GM18861 (cell line): ENCODE results near the gene C7orf33.
A peak's percentile ranks its signal among the peaks of the same experiment; 100 is the strongest.
"Not testable (repeated sequence)": the region's sequence is repeated elsewhere in the genome, so short reads cannot be mapped to it uniquely, and the experiment has no call there.

Experiments
- ATAC-seq: cut with Tn5 transposase; IDR thresholded peaks from one replicate; pipeline ENCODE4 v1.9.1; 2021; ENCODE audit not compliant: unreplicated experiment

C7orf33 gene, protein sequence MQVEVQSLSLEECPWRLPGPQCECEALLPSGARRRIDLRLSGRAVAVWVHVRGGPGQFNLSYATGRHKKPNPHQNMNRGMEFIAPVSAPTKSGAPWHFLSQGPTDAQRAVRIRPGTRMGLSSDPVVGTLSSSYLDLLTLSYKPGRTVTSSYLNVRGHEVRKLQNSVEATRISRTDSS

DNA sequence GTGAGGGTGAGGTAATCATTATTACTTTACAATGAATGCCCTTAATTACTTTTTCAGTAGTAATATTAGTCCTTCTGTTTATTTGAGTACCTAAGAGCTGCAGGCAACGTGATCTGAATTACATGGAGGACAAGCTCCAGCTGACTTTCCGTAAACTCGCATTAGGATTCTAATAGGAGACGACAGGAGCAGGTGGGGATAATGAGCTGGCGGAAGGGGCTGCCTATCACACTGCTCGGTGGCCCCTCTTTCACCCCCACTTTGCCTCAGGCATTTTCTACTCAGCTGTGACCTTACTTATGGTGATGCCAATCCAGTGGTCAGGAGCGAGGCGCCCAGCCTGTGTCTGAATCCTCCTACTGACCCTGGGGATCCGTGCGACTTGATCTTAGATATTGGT is at the start of gene C7orf33:
Gene C7orf33 (plus strand): TSS at position 296 of the 400 bp plus-strand sequence. CDS start 160 bp downstream, outside the sequence.
- ATAC-seq, result no peak

DNA sequence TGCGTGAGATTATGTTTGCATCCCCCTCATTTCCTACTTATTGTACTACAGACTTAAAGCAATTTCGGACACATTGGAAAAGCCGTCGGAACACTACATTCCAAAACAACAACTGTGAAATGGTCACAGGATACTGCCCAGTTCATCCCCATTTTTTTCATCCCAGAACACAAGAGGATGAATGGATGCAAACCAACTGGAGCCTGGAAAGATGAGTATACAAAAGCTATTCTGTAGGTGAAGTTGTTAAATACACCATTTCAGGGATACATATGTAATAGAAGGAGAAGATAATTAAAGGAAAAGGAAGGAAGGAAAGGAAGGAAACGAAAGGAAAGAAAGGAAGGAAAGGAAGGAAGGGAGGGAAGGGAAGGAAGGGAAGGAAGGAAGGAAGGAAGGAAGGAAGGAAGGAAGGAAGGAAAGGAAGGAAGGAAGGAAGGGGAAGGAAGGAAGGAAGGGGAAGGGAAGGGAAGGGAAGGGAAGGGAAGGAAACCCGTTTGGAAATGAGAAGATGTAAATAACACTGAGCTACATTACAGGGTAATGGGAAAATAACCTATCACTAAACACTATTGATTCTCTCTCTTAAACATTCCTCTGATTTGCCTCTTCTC is 48.6 kb upstream of the C7orf33 start:
- ATAC-seq, result no peak

DNA sequence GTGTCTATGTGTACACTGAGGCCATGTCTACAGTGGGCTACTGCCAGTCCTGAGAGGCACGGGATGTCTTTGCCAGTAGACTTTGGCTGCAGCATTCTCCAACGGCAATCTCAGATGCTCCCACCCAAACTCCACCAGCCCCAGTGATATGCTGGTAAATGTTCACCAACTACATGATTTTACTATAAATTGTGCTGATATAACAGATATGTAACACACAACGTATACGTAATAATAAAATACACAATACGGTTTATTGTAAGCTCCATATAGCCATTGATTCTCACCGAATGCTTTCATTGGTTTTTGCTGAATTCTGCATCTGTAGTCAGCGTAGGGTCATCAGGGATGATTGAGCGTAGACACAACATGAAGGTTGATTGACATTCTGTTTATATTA is 47.3 kb upstream of the C7orf33 start:
- ATAC-seq, result no peak

DNA sequence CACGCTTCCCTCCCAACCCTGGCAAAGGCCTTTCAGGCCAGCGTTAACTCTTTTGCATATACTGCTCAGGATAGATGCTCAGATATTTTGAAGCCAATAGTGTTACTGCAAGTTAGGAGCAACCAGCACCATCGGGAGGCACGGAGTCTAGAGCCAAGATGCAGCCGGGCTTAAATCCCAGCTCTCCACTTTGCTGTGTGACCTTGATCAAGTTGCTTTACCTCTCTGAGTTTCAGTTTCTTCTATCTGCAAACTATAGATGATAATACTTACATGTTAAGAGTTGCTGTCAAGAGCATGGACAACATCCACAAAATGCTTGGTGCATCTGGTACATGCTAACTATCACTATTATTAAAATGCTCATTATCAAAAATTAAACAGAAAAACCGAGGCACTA is 45.4 kb upstream of the C7orf33 start:
- ATAC-seq, result no peak

DNA sequence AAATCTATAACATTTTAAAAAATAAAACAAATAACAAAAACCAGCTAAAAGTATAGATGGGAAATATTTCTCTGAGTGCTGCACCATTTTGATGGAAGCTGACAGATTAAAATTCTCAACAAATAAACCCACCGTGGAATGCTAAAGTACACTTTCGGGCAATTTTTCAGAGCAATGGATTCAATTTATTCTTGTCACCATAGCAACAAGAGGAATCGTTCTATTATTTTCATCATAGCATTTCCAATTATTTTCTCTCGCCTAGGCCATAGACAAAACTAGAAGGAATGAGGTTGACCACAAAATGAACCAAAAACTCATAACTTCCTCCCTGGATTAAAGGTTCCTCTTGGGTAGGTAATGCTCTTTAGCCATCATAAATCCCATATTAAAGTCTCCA is 44.6 kb upstream of the C7orf33 start:
- no peak for ATAC-seq

DNA sequence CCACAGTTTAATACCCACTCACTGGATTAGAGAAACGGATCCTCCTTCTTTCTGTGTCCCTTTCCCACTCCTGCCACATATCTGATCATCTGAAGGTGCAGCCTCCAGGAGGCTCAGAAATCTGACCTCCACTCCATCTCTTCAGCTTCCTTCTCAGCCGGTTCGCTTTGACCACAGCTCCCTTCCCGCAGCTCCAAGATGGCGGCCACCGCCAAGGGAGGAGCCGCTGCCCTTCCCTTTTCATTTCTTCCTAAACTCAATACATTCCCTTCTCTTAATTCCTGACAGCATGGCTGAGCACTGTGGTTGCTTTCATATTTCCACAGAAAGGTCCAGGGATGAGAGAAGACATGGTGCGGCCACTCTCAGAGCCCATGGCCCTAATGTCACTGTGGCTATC is 43.7 kb upstream of the C7orf33 start:
- no peak for ATAC-seq

DNA sequence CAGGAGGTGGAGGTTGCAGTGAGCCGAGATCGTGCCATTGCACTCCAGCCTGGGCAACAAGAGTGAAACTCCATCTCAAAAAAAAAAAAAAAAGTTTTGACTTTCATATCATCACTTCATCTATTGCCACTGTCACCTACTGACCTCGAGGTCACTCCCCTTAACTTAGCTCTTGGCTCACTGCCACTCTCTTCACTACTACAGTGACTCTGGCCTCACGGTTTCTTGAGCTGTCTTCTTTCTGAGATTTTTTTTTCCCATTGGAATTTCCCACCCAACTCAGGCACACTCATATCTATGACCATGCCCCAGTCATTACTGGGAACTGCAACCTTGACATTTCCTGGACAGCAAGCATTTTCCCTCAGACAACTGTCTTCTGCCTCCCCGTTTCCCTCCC is 42.6 kb upstream of the C7orf33 start:
- ATAC-seq, result no peak

DNA sequence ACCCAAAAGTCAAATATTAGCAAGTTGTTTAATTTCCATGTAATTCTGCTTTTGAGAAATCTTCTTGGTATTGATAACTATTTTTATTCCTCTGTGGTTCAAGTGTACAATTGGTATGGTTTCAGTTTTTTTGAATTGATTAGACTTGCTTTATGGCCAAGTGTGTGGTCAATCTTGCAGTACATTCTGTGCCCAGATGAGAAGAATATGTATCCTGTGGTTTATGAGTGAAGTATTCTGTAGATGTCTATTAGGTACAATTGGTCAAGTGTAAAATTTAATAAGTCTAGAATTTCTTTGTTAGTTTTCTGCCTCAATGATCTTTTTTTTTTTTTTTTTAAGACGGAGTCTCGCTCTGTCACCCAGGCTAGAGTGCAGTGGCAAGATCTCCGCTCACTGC is 36.6 kb upstream of the C7orf33 start:
- peak; percentile 85 for ATAC-seq

DNA sequence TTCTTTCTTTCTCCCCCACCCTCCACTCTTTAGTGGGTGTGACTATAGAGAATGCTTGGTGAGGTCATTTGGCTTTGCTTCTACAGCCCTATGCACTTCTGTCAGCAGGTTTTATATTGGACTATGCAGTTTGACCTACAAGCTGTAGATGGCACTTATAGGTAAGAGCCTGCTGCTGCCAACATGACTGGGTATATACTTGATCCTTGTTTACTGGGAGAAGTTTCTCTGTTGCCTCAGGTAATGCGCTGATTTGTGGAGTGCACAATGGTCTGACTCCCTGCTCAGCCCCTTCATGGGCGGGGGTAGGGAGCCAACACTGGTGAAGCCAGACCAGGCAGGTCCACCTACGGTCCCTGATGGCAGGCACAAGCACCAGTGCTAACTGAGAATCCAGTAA is 33.7 kb upstream of the C7orf33 start:
- no peak for ATAC-seq

DNA sequence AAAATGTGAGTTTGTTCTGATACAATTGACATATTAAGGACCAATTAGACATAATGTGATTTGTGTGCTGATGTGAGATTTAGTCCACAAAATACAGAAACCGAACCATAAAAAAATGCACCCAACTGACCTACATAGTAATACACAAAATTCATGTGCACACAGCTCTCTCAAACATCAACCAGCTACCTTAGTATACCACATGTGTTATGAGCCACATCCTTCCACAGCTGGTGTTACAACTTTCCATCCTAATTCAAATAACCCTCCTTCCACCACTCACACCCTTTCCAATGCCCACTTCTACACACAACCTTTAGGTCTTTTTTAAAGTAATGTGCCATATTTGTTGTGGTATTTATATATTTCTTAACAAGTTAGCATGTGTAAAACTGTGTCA is 31.7 kb upstream of the C7orf33 start:
- no peak for ATAC-seq

DNA sequence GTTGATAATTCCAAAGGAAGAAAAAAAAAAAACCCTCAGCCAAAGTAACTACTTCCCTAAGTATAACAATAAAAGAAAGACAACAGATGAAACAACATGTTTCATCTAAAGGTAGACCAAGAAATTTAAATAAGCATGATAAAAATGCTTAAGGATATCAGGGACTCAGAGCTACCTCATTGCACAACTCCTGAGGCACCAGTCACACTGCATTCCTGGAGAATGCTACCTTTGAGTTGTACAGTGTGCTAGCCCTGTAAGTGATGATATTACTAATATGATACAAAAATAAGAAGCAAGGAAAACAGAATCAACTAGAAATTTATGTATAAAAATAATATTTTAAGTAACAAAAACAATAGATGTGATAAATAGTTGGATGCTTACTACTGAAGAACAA is 29.5 kb upstream of the C7orf33 start:
- ATAC-seq, result no peak

DNA sequence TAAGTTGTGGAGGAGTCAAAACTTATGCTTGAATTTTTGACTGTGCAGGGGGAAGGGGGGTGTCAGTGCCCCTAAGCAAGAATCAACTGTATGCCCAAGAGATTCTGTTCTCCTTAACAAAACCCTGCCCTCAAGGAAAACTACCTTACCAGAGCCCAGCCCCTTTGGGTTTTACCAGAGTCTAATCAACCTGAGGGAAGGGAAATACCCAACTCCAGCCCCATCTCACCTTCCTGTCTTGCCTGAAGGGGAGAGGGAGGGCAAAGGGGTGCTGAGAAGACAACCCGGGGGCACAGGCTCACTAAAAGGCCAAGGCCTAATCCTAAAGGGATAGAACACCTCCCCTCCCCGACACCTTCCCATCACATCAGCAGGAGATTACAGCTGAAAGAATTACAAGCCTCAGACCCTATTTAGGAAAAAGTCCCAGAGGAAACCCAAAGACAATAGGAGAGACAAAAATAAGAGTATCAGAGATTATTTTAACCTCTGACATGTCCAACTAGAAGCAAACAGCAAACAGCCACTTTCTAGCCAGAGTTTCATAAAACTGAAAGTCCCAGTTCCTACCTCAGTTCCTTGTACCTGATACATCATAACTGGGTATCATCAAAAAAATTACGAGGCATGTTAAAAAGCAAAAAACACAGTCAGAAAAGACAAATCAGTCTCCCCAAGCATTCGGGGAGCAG is 26.8 kb upstream of the C7orf33 start:
- no peak for ATAC-seq

DNA sequence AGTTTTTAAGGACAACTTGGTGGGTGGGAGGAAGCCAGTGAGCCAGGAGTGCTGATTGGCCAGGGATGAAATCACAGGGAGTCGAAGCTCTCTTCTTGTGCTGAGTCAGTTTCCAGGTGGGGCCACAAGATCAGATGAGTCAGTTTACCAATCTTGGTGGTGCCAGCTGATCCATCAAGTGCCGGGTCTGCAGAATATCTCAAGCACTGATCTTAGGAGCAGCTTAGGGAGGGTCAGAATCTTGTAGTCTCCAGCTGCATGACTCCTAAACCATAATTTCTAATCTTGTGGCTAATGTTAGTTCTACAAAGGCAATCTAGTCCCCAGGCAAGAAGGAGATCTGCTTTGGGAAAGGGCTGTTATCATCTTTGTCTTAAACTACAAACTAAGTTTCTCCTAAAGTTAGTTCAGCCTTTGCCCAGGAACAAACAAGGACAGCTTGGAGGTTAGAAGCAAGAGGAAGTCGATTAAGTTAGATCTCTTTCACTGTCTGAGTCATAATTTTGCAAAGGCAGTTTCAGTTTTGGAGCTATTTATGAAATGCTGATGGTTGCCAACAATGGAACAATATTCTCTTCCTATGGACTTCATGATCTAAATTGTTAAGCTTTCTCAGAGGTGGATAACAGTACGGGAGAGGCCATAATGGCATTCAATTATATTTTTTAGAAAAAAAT is 26.2 kb upstream of the C7orf33 start:
- ATAC-seq, result peak; percentile 94

DNA sequence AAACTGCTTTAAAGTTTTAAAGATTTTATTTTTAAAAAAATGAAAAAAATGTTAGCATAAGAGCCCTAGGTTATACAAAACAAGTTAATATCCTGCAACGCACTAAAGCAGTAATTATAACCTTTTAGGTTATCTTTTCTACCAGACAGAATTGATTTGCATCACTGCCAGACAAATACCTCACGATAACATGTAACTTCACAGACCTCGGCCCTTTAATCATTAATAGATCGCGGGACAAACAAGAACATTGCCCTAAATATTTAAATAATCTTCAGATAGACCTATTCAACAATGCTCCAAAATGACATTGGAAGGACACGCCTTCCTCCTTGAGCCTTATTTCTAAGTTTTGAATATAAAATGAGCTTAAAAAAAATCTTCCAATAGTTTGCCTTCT is 23.8 kb upstream of the C7orf33 start:
- no peak for ATAC-seq

DNA sequence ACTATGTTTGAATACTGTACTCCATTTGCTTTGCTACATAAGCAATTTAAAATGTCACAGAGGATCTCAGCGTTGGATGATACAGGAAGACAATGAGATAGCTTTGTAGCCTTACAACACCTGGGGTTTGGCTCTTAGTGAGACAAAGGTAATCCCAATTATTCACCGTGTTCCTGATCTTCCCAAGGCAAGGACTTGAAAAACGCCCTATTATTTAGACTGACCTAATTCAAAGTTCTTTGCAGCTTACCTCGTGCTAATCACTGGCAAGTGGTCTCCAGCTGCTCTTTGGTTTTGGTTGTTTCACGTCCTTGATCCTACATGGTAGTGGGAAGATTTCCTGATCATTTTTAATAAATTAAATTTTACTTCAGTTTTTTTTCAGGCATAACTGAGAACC is 23.0 kb upstream of the C7orf33 start:
- no peak for ATAC-seq

DNA sequence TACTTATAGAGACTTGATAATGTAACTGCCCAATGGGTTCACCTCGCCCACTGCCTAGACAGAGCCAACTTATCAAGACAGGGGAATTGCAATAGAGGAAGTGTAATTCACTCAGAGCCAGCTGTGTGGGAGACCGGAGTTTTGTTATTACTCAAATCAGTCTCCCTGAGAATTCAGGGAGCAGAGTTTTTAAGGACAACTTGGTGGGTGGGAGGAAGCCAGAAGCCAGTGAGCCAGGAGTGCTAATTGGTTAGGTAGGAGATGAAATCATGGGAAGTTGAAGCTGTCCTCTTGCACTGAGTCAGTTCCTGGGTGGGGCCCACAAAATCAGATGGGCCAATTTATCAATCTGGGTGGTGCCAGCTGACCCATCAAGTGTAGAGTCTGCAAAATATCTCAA is 20.1 kb upstream of the C7orf33 start:
- ATAC-seq, result no peak

DNA sequence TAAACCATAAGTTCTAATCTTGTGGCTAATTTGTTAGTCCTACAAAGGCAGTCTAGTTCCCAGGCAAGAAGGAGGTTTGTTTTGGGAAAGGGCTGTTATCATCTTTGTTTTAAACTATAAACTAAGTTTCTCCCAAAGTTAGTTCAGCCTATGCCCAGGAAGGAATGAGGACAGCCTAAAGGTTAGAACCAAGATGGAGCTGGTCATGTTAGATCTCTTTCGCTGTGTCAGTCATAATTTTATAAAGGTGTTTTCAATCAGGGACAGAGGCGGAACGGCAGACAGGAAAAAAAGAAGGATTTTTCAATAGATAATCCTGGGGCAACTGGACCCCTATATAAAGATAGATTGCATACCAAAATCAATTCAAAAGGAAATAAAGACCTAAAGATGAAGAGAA is 19.6 kb upstream of the C7orf33 start:
- ATAC-seq, result not testable (repeated sequence)

DNA sequence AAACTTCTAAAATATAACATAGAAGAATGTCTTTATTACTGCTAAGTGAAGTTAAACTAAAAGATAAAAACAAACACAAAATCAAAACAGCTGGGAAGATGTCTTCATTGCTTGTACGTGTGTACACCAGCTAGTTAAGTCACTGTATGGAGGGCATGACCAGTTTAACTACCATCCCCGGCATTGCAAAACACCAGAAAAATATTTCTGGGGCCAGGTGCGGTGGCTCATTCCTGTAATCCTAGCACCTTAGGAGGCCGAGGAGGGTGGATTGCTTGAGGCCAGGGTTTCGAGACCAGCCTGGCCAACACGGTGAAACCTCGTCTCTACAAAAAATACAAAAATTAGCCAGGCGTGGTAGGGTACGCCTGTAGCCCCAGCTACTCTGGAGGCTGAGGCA is 19.2 kb upstream of the C7orf33 start:
- no peak for ATAC-seq

DNA sequence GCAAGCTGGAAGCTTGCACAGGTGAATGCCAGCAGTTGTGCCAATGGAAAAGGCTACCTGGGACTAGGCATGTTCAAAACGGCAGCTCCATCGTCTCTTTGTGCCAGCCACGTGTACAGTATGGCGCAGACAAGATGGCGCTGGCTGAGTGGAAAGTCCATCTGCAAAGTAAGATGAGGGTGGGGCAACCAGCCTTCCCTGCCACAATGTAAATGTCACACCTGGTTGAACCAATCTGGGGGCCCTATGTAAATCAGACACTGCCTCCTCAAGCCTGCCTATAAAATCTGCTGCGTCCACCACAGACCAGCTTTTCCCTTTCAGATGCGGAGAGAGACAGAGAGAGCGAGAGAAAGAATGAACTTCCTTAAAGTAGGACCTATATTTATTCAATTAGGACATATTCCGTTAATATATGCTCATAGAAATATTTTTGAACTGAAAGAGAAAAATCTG is 18.5 kb upstream of the C7orf33 start:
- no peak for ATAC-seq

DNA sequence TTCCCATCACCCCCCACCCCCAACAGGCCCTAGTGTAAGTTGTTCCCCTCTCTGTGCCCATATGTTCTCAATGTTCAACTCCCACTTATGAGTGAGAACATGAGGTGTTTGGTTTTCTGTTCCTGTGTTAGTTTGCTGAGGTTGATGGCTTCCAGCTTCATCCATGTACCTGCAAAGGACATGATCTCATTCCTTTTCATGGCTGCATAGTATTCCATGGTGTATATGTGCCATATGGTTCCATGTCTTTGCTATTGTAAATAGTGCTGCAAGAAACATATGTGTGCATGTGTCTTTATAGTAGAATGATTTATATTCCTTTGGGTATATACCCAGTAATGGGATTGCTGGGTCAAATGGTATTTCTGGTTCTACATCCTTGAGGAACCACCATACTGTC is 17.0 kb upstream of the C7orf33 start:
- ATAC-seq, result not testable (repeated sequence)

DNA sequence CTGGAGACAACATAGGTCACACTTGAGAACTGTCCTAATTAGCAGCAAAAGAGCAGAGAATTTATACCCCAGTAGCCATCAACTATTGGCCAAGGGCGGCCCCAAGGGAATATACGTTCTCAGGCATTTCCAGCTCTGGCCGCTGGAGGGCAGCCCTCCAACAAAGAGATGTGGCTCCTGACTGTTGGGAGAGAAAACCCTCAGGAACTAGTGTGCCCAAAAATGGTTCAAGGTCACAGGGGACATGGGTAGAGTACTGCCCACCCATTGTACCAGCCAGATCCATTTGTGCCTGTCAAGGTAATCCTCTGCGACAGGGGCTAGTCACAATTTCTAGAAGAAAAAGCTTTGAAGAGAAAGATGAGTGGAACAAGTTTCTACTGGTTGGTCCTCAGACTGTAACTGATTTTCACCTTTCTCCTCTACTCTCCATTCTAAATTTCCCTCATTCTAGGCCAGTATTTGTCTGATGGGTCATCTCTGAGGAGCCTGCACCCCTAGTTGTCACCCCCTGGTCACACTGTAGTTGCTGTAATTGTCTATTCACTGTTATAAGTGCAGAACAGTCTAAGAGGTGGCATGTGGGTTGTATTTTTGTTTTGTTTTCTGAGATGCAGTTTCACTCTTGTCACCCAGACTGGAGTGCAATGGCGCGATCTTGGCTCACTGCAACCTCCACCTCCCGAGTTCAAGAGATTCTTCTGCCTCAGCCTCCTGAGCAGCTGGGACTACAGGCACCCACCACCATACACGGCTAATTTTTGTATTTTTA is 14.7 kb upstream of the C7orf33 start:
- peak; percentile 86 for ATAC-seq
